Renal cortical epithelial cell (primary cell): ENCODE results near the gene RPL7A. TPM values are rescaled to one million over a fixed set of nuclear protein-coding genes. Genes with fewer than 3 reads are reported as not detected.

Experiments
- DNase-seq: peaks from one replicate; pipeline ENCODE4 v3.0.0-alpha.2; 2011; ENCODE audit warnings: low read depth
- total RNA-seq: library from RNA; depleted of rRNA; stranded (reverse); fragments of >200 nt; gene quantifications from 2 replicates; pipeline ENCODE4 v1.2.3, GENCODE V29; 2014

The RPL7A gene
- total RNA-seq, 1 donor from 2014 or later, result 1,360 TPM

GRCh38 chr9:133347515-133347984 is 468 bp upstream of the RPL7A start:
- no peak for DNase-seq

- DNase-seq, result no peak
These were observed 928 bp downstream of the RPL7A start for GRCh38 chr9:133348718-133349573.

GRCh38 chr9:133349965-133350616 is 2.1 kb downstream of the RPL7A start:
- no peak for DNase-seq

GRCh38 chr9:133351526-133351907 is 3.5 kb downstream of the RPL7A start:
- no peak for DNase-seq

GRCh38 chr9:133351908-133352634 is 4.1 kb downstream of the RPL7A start:
- DNase-seq, result peak; percentile 49

- no peak for DNase-seq
These were observed 4.8 kb downstream of the RPL7A start for GRCh38 chr9:133352635-133353340.

- DNase-seq, result no peak
These were observed 5.5 kb downstream of the RPL7A start for GRCh38 chr9:133353548-133353947.

- DNase-seq, result no peak
These were observed 6.7 kb downstream of the RPL7A start for GRCh38 chr9:133354766-133355165.

GRCh38 chr9:133355881-133356357 is 7.9 kb downstream of the RPL7A start:
- no peak for DNase-seq

- peak; percentile 49 for DNase-seq
These were observed 8.5 kb downstream of the RPL7A start, which contains the start of the genes SURF1 and SURF2 for GRCh38 chr9:133356391-133357091. Gene SURF1, minus strand, starts transcription at chr9:133356487. Its CDS starts 34 bp downstream, at chr9:133356453. Gene SURF2, plus strand, starts transcription at chr9:133356550. Its CDS starts 43 bp downstream, at chr9:133356593.

- DNase-seq, result no peak
These were observed 9.6 kb downstream of the RPL7A start for GRCh38 chr9:133357656-133358055.

GRCh38 chr9:133359399-133360175 is 11.6 kb downstream of the RPL7A start:
- no peak for DNase-seq

- no peak for DNase-seq
These were observed 12.7 kb downstream of the RPL7A start for GRCh38 chr9:133360400-133361393.

GRCh38 chr9:133361507-133362092 is 13.6 kb downstream of the RPL7A start:
- DNase-seq, result no peak

GRCh38 chr9:133362359-133363044 is 14.5 kb downstream of the RPL7A start:
- no peak for DNase-seq

- DNase-seq, result no peak
These were observed 18.4 kb downstream of the RPL7A start for GRCh38 chr9:133366435-133366834.

GRCh38 chr9:133367221-133367620 is 19.2 kb downstream of the RPL7A start:
- no peak for DNase-seq

- DNase-seq, result no peak
These were observed 19.8 kb downstream of the RPL7A start for GRCh38 chr9:133367778-133368177.
